NCI-H1092 treated with DMSO at 0.1 percent for 48 hours (cell line): ENCODE measurements around the gene CBL.
A peak's percentile ranks its signal among the peaks of the same experiment; 100 is the strongest.

Experiments used
- DNase-seq: peaks from one replicate; lab custom pipeline; 2025; lab: John Stamatoyannopoulos, UW

Gene CBL

GRCh38 chr11:119334174-119334930, 128.2 kb downstream of the CBL start, which contains the start of gene RNF26:
TSS of gene RNF26 (plus strand) at chr11:119334527. CDS start at chr11:119335123, 596 bp downstream.
- peak; percentile 99 for DNase-seq

- DNase-seq: no peak
Observed at GRCh38 chr11:119335091-119335654, 129.0 kb downstream of the CBL start.

GRCh38 chr11:119335655-119336543, 129.8 kb downstream of the CBL start:
- no peak for DNase-seq

- DNase-seq: no peak
Observed at GRCh38 chr11:119336744-119337469, 130.8 kb downstream of the CBL start.

- no peak for DNase-seq
Observed at GRCh38 chr11:119337581-119338317, 131.6 kb downstream of the CBL start.

- peak; percentile 58 for DNase-seq
Observed at GRCh38 chr11:119338318-119338890, 132.3 kb downstream of the CBL start.

- no peak for DNase-seq
Observed at GRCh38 chr11:119338965-119339588, 132.9 kb downstream of the CBL start.

- no peak for DNase-seq
Observed at GRCh38 chr11:119339589-119340334, 133.6 kb downstream of the CBL start.

GRCh38 chr11:119340335-119341221, 134.4 kb downstream of the CBL start, which contains the start of gene C1QTNF5:
TSS of gene C1QTNF5 (minus strand) at chr11:119340883. CDS start at chr11:119340397, 486 bp downstream.
- DNase-seq: no peak

GRCh38 chr11:119341222-119342022, 135.3 kb downstream of the CBL start:
- no peak for DNase-seq

GRCh38 chr11:119342023-119342300, 135.8 kb downstream of the CBL start:
- no peak for DNase-seq

GRCh38 chr11:119342362-119343130, 136.4 kb downstream of the CBL start:
- DNase-seq: no peak

- no peak for DNase-seq
Observed at GRCh38 chr11:119343726-119344125, 137.6 kb downstream of the CBL start.

- no peak for DNase-seq
Observed at GRCh38 chr11:119344291-119345010, 138.3 kb downstream of the CBL start.

- no peak for DNase-seq
Observed at GRCh38 chr11:119345685-119346084, 139.5 kb downstream of the CBL start.

- DNase-seq: no peak
Observed at GRCh38 chr11:119346605-119347004, 140.5 kb downstream of the CBL start, which contains the start of gene MFRP. TSS of gene MFRP (minus strand) at chr11:119346705. CDS start at chr11:119346513, 192 bp downstream.
